DND-41 (cell line): ENCODE measurements around the gene MAPK6.

Experiments
- ATAC-seq: fragments of 200-7000 bp; cut with Tn5 transposase; 3 replicates; pipeline ENCODE4 v1.9.1; 2021; ENCODE audit warnings: low read depth; ENCODE audit not compliant: insufficient read depth
- DNase-seq: peaks from one replicate; pipeline ENCODE4 v3.0.0-alpha.2; 2020
- H2AFZ ChIP-seq: 2 replicates; pipeline ENCODE4 v1.6.0; 2012; ENCODE audit warnings: low read depth, low read length
- H3K27ac ChIP-seq: 2 replicates; pipeline ENCODE4 v1.5.1; 2012; ENCODE audit warnings: low read length, inconsistent platforms
- H3K27me3 ChIP-seq: fragments of 200-600 bp; sonication (generic); 2 replicates; pipeline ENCODE4 v1.6.0; 2012; ENCODE audit warnings: low read length, mild to moderate bottlenecking, inconsistent platforms; ENCODE audit not compliant: insufficient read depth, poor library complexity
- H3K36me3 ChIP-seq: 2 replicates; pipeline ENCODE4 v1.5.1; 2012; ENCODE audit warnings: low read length, inconsistent platforms; ENCODE audit not compliant: insufficient read depth
- H3K4me1 ChIP-seq: 2 replicates; pipeline ENCODE4 v1.5.1; 2012; ENCODE audit warnings: mild to moderate bottlenecking, low read length; ENCODE audit not compliant: insufficient read depth
- H3K4me2 ChIP-seq: 2 replicates; pipeline ENCODE4 v1.6.0; 2012; ENCODE audit warnings: mild to moderate bottlenecking, moderate library complexity, low read length, inconsistent platforms; ENCODE audit not compliant: insufficient read depth
- H3K4me3 ChIP-seq, 2 experiments: fragments of 200-600 bp in 1 of 2; shearing (Covaris generic) in 1 of 2; 2 replicates each; pipeline ENCODE4 v1.5.1; 2012 to 2016; ENCODE audit warnings: inconsistent platforms in 2 of 2, low read length in 2 of 2, mild to moderate bottlenecking in 2 of 2, low read depth in 1 of 2, moderate library complexity in 1 of 2
- H3K79me2 ChIP-seq: 2 replicates; pipeline ENCODE4 v1.6.0; 2012; ENCODE audit warnings: low read length, inconsistent platforms; ENCODE audit not compliant: insufficient read depth
- H3K9ac ChIP-seq: 2 replicates; pipeline ENCODE4 v1.6.0; 2012; ENCODE audit warnings: low read depth, mild to moderate bottlenecking, inconsistent platforms, low read length, moderate library complexity
- H3K9me3 ChIP-seq: 2 replicates; pipeline ENCODE4 v1.5.1; 2012; ENCODE audit warnings: low read length, moderate library complexity, mild to moderate bottlenecking, inconsistent platforms; ENCODE audit not compliant: insufficient read depth, severe bottlenecking
- H4K20me1 ChIP-seq: 2 replicates; pipeline ENCODE4 v1.6.0; 2012; ENCODE audit warnings: low read length; ENCODE audit not compliant: insufficient read depth
- EZH2 ChIP-seq: IDR thresholded peaks from 3 replicates; pipeline ENCODE4 v1.6.1; 2012; ENCODE audit warnings: borderline replicate concordance, low read depth, mild to moderate bottlenecking, moderate library complexity, low read length, inconsistent platforms; ENCODE audit not compliant: severe bottlenecking
- TF ChIP-seq, protein P1 (sequence below): IDR thresholded peaks from 2 replicates; pipeline ENCODE4 v1.5.1; 2012; ENCODE audit warnings: borderline replicate concordance, low read length, moderate library complexity, mild to moderate bottlenecking; ENCODE audit not compliant: poor library complexity, severe bottlenecking; ENCODE audit errors: extremely low read depth

MAPK6 gene

GRCh38 chr15:52066842-52067544, 48.0 kb downstream of the MAPK6 start:
- no peak for DNase-seq
- no peak for ATAC-seq
- no peak overlapping the region for H3K9ac ChIP-seq
- peaks cover 26% of the 10 kb centered on the region for H3K36me3 ChIP-seq
- H3K27ac ChIP-seq, result no peak overlapping the region
- no peaks in the 10 kb centered on the region for H4K20me1 ChIP-seq
- no peak overlapping the region for H2AFZ ChIP-seq
- no peaks in the 10 kb centered on the region for H3K27me3 ChIP-seq
- no peaks in the 10 kb centered on the region for H3K79me2 ChIP-seq
- TF ChIP-seq, protein P1, sequence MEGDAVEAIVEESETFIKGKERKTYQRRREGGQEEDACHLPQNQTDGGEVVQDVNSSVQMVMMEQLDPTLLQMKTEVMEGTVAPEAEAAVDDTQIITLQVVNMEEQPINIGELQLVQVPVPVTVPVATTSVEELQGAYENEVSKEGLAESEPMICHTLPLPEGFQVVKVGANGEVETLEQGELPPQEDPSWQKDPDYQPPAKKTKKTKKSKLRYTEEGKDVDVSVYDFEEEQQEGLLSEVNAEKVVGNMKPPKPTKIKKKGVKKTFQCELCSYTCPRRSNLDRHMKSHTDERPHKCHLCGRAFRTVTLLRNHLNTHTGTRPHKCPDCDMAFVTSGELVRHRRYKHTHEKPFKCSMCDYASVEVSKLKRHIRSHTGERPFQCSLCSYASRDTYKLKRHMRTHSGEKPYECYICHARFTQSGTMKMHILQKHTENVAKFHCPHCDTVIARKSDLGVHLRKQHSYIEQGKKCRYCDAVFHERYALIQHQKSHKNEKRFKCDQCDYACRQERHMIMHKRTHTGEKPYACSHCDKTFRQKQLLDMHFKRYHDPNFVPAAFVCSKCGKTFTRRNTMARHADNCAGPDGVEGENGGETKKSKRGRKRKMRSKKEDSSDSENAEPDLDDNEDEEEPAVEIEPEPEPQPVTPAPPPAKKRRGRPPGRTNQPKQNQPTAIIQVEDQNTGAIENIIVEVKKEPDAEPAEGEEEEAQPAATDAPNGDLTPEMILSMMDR, result no peak
- TF ChIP-seq EZH2, result no peak
- no peaks in the 10 kb centered on the region for H3K4me1 ChIP-seq
- no peaks in the 10 kb centered on the region for H3K9me3 ChIP-seq
- H3K4me3 ChIP-seq, result no peak overlapping the region
- H3K4me2 ChIP-seq, result no peak overlapping the region

GRCh38 chr15:52067545-52067926, 48.5 kb downstream of the MAPK6 start:
- Histone ChIP-seq H3K36me3 (peaks cover 21% of the 10 kb centered on the region), H3K9ac (no peak overlapping the region), H3K4me3 (no peak overlapping the region), H3K9me3 (no peaks in the 10 kb centered on the region), H3K4me1 (no peaks in the 10 kb centered on the region), H3K4me2 (no peak overlapping the region), H3K27ac (no peak overlapping the region), H4K20me1 (no peaks in the 10 kb centered on the region), H3K27me3 (no peaks in the 10 kb centered on the region), H2AFZ (no peak overlapping the region), H3K79me2 (no peaks in the 10 kb centered on the region)
- no peak for TF ChIP-seq EZH2
- TF ChIP-seq, protein P1, result no peak
- no peak for DNase-seq
- ATAC-seq, result no peak

DNA sequence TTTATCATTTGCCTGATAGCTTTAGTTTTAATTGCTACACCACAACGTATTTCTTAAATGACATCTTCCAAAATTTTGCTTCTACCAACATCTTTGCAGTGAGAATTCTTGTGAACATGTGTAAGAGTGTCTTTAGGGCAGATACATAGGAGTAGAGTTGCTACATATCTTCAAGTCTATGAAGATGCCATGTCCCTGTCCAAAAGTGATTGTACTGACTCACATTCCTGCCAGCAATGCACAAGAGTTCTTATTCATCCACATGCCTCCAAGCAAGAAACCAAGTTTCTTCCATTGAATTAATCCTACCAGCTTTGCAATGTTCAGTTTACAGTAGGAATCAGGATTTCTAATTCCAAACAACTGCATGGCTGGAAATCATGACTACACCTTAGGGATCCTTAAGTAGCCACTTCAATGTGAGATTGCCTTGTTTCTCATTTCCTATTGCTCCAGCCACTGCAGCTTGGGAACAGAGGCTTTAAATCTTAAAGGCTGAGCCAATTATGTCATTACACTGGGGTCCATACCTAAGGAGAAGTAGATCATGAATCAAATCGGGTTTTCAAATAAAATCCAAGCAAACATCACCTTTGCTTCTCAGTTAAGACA, 49.1 kb downstream of the MAPK6 start:
- DNase-seq (no peak), ATAC-seq (no peak)
- no peaks in the 10 kb centered on the region for H3K79me2 ChIP-seq
- no peaks in the 10 kb centered on the region for H3K9me3 ChIP-seq
- H3K27me3 ChIP-seq, result no peaks in the 10 kb centered on the region
- no peaks in the 10 kb centered on the region for H4K20me1 ChIP-seq
- H3K4me2 ChIP-seq, result no peak overlapping the region
- H3K4me1 ChIP-seq, result no peaks in the 10 kb centered on the region
- H3K4me3 ChIP-seq, result no peak overlapping the region
- H3K36me3 ChIP-seq, result peaks cover 16% of the 10 kb centered on the region
- H3K9ac ChIP-seq, result no peak overlapping the region
- H2AFZ ChIP-seq, result no peak overlapping the region
- TF ChIP-seq EZH2, result no peak
- TF ChIP-seq, protein P1, result no peak
- no peak overlapping the region for H3K27ac ChIP-seq
